Measurements from ENCODE around the gene COIL.
A peak's percentile ranks its signal among the peaks of the same experiment; 100 is the strongest.
"Not testable (repeated sequence)": the region's sequence is repeated elsewhere in the genome, so short reads cannot be mapped to it uniquely, and the experiment has no call there.

The COIL gene

DNA sequence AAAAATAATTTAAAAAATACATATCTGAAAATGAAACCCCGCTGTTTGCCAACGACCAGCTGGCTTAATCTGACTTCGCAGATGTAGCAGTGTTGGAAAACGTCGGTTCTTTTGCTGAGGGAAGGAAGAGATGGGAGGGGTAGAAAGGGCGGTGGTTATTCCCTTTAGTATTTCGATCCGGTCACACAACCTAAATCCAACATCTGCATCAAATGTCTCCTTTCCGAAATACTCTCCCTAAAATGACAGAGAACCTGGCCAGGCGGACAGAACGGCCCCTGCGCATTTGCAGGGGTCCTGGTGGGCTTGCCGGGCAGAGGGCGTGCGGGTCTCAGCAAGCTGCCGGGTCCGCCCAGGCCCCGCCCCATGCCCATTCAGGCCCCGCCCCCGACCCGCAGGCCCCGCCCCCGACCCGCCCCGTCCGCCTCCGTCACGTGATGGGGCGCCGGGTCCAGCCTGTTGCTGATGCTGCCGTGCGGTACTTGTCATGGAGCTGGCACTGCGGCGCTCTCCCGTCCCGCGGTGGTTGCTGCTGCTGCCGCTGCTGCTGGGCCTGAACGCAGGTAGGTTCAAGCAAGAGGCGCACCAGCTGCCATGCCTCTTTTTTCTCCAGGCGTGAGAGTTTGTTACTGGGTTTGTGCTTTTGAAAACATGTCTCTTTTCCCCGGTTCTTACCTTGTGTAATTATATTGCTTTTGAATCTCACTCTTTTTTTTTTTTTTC is 17.0 kb upstream of the COIL start, which contains the start of gene SCPEP1:
TSS of gene SCPEP1 (plus strand) at position 459 of the 723 bp plus-strand sequence. CDS start at position 488, 29 bp downstream.
- peak; percentile 85 for DNase-seq

DNA sequence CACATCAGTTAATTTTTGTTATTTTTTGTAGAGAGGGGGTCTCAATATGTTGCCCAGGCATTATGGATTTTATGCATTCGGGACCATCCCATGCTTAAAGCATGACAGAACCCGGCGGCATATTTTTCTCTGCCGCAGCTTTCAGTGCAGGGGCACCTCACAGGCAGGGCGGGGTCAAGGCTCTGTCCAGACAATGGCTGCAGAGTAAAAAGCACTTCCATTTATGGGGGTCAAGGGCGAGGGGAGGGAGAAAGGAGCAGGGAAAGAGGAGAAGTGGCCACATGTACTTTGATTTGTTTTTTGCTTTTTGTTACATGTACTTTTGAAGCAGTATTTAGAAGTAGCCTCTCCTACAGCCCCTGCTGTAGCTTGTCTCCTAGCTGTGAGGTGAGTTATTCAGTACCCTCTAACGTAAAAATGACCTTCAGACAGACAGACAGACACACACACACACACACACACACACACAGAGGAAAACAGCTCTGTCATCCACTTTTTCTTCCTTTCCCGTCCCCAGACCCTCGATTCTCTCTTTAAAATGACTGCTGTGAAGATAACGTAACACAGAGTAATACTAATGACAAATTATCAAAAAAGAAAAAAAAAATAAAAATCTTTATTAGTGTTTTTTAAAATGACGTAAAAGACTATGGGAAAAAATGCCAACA is 16.2 kb upstream of the COIL start:
- DNase-seq: no peak

DNA sequence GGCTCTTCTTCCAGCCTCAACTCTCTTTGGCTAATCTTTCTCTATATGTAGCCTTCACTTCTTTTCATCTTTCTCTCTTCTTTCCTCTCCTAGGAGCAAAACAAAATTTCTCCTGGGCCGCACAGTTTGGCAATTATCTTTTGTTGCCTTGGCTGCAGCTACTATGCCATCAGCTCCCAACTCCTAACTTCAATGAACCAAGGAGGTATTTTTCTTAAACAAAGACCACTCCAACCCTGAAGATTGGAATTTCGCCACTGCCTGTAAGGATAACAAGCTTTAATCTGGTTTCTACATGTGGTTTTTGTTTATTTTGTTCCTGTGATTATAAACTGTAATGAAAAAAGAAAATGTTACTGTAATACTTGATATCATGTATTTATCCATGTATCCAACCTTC is 14.8 kb upstream of the COIL start:
- DNase-seq: no peak

DNA sequence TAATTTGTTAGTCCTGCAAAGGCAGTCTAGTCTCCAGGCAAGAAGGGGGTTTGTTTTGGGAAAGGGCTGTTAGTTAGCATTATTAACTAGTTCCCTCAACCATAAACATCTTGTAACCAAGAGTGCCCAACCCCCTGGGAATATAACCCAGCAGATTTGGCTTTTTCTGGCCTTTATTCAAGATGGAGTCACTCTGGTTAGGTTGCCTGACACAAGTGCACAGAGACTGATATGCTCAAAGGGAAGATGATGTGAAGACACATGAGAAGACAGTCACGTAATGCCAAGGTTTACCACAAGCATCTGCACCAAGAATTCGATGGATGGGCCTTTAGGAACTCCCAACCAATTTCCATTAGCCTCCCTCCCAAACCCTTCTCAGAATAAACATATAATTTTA is 13.2 kb upstream of the COIL start:
- DNase-seq: no peak

DNA sequence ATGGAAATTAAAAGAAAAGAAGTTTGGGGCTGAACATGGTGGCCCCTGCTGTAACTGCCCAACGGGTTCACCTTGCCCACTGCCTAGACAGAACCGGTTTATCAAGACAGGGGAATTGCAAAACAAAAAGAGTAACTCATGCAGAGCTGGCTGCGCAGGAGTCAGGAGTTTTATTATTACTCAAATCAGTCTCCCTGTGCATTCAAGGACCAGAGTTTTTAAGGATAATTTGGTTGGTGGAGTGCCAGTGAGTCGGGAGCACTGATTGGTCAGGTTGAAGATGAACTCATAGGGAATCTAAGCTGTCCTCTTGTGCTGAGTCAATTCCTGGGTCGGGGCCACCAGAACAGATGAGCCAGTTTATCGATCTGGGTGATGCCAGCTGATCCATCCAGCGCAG is 12.7 kb upstream of the COIL start:
- no peak for DNase-seq

DNA sequence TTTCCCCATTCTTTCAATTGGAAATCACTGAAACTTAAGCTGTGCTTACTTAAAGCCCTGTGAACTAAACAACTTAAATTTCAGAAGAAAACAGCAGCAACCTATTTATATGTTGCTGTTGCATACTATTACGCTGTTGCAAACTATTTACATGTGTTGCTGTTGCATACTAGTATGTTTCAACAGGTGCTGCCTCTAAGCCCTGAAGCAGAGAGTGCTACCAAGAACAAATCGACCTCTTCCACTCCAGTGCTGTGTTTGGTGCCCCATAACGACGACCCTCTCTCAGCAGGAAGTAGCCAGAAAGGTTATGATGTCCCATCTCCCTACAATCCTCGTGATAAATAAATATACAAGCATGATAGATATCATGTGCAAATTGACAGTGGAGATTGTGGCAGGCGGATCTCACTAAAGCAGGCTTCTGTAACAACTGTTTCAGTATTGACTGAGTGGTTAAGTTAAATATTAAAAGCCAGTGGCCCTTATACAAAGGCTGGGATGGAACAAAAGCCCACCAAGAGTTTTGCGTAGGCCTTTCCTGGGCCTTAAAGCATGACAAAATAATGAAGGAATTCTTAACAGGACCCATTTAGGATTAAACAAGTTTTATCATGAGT is 11.4 kb upstream of the COIL start:
- no peak for DNase-seq

DNA sequence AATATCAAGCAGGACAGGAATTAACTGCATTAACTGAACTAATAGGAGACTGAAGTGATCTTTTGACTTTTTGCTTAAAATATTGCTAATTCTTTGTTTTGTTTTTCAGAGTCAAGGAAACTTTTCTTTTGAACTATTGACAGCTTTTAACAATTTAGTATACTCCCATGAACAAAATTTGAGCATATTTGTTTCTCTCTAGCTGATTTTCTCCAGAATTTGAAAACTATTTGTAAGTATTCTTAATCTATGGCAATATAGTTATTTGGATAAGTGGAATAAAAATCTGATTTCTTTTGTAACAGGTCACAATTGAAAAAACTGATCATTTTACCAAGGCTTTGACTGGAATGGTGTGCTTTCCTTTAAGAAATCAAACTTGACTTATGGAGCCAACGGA is 10.1 kb upstream of the COIL start:
- no peak for DNase-seq

DNA sequence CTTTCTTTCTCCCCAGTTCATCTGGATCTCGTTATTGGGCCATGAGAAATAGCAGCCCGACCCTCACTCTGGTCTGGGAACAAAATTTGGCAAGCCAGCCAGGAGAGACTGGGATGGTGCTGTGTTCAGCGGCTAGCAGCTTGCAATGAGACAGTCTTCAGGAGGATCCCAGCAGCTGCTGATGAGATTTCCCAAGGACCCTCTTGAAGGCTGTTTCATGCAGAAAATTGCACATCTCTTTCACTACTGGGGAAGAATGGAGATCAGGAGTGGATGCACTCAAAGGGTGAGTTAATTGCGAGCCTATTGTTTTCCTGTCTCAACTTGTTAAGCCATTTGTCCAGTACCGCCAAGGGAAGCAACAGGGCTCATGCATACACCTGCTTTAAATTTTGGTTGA is 5.5 kb upstream of the COIL start:
- peak; percentile 16 for DNase-seq

DNA sequence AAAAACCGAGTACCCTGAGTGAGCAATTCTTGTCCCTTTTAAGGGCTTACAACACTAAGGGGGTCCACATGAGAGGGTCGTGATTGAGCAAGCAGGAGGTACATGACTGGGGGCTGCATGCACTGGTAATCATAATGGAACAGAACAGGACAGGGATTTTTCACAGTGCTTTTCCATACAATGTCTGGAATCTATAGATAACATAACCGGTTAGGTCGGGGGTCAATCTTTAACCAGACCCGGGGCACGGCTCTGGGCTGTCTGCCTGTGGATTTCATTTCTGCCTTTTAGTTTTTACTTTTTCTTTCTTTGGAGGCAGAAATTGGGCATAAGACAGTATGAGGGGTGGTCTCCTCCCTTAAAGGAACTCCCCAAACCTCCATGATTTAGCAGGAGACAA is 4.8 kb upstream of the COIL start:
- not testable (repeated sequence) for DNase-seq

DNA sequence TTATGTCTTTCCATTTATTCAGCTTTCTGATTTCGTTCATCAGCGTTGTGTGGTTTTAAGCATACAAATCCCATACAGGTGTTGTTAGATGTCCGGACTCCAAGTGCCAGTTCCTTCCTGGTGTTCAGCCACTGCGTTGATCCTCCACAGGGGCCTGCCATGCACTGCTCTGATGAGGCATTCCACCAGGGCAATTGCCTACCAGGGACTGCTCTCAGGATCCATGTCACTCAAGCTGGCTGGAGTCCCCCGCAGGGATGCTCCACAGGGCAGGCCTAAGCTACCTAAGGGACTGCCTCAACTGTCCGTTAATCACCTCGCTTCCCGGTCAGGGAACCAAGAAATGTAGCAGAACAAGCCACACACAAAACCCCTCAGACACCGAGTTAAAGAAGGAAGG is 4.4 kb upstream of the COIL start:
- DNase-seq: not testable (repeated sequence)

DNA sequence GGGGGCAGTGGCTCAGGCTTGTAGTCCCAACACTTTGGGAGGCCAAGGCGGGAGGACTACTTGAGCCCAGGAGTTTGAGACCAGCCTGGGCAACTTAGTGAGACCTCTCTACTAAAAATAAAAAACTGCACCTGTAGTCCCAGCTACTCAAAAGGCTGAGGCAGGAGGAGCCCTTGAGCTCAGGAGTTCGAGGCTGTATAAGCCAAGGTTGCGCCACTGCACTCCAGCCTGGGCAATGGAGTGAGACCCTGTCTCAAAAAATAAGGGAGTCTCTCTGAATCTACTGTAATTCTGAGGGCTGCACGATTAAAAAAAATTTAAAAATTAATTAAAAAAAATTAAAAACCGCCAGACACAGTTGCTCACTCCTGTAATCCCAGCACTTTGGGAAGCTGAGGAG is 3.9 kb downstream of the COIL start:
- DNase-seq: no peak

DNA sequence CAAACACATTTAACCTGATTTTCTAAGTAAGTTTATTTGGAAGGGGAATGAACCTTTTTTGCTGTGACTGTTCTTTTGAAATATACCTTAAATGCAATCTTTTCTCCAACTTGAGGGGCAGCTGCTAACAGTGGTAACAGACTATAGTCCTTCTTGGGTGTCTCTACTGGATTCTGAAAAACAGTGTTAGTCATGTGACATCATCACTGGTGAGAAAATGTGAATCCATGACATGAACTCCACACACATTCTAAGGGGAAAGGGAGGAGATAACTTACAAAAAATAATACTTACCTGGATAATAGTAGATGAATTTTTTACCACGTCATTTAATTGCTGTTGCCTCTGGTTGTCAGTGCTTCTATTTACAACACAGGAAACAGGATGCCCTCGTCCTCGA is 11.3 kb downstream of the COIL start:
- DNase-seq: no peak

DNA sequence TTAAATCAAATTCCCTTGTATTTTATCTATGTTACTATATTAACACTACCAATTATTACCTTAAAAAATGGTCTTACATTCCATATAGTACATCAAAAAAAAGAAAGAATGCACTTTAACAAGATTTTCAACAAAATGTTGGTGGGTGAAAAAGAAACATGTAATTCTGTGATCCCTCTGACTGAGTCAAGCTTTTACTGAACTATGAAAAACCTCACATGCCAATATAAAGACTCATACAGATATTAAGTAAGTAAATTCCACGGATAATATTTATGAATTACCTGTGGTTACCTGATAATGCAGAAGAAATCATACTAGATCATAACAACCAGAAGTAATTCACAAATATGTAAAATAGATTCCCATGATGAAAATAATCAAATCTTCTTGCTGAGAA is 12.4 kb downstream of the COIL start:
- no peak for DNase-seq

DNA sequence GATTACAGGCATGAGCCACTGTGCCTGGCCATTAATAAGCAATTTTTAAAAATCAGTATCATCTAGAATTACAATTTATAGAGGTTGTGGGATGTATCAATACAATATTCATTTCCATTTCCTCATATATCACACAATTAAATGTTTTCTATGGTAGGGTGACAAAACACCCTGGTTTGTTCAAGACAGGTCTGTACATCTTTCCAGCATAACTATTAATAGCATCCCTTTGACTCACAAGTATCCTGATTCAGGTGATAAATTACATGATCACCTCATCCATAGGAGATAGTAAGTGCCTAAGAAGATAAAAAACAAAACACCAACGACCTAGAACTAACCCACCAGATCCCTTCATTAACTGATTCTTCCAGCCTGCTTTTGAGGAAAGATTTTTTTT is 13.1 kb downstream of the COIL start:
- no peak for DNase-seq

DNA sequence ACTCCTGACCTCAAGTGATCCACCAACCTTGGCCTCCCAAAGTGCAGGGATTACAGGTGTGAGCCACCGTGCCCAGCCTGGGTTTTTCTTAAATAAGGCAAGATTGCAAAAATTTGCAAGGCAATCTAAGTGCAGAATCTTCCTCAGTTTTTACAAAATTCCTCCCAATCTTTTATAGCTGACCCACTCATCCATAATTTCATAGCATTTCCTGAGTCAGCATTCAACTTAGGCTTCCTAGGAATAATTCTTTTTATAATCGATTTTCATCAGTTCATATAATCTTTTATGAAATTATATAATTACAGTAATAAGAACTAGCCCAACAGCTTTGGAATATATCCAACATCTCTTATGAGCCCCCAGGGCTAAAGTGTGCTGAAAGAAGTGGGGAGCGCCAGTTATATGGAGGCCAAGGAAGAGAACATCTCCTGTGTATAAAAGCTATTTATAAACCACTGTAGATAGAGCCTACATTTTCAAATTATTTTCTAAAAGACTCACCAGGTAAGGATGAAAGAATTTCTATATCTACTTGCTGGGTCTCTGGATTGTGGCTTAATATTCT is 14.8 kb downstream of the COIL start:
- no peak for DNase-seq

DNA sequence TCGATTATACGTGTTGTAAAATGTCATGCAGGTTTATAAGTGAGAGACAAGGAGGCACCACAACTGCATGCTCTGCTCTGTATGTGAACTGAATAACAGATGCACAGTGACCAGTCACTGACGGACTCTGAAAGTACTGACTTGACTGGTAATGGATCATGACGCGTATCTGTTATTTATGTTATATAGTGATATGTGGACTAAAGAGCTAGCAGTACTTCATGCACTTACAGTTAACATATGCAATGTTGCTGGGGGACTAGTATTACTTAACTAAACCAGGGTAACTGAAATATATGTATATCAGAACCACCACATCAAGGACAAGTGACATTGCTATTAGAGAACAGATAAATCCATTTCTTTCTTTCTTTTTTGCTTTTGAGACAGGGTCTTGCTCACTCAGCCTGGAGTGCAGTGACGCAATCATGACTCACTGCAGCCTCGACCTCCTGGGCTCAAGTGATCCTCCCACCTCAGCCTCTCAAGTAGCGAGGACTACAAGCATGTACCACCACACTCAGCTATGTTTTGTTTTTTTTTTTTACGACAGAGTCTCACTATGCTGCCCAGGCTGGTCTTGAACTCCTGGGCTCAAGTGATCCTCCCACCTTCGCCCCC is 17.2 kb downstream of the COIL start:
- DNase-seq: no peak

DNA sequence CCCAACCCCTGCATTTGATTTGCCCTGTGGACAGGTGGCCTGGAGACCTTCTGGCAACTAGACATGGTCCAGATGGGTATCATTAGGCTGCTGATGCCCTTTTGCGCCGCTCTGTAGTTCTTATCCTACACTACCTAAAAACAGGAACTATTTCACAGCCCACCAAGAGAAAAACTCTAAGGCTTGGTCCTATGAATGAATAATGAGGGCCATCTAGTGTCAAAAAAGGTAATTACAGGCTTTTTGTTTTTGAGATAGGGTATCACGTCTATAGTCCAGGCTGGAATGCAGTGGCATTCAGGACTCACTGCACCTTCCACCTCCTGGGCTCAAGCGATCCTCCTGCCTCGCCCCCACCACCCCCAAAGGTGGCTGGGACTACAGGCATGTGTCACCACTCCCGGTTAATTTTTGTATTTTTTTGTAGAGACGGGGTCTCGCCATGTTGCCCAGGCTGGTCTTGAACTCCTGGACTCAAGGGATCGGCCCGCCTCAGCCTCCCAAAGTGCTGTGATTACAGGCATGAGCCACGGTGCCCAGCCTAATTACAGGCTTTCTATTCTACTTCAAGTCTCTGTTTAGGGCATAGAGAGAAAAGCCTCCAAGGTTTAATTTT is 20.9 kb downstream of the COIL start:
- DNase-seq: peak; percentile 17

DNA sequence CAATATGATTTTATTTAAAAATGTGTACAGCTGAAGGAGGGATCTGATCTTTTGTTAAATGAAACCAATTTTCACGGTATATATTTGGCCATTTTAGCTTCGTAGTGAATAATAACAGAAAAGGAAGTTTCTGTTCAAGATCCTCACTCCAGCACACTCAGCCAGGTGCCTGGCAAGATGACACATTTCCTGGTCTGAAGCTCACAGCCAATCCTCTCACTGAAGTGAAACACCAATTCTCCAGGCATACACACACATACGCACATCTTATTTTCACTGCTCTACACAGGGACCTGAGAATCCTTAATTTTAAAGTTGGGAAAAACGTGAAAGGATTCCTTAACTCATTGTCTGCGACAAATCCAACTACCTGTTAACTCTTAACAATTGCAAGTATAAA is 22.6 kb downstream of the COIL start:
- DNase-seq: not testable (repeated sequence)

DNA sequence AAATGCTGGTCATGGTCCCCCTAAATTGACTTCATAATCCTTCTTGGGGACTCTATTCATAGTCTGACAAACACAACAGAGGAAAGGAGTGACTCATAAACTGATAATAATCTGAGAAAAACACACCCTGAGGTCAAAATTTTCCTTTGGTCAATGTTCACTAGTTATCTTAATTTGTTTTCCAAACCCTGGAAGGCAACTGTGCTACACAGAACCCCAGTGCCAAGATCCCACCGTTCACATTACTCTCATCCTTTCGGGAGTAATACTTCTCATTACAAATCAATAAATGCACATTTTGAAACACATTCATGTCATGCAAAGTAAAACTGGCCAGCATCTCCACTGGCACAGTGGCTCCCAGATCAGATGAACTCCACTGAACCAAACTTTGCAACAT is 23.2 kb downstream of the COIL start:
- DNase-seq: no peak

DNA sequence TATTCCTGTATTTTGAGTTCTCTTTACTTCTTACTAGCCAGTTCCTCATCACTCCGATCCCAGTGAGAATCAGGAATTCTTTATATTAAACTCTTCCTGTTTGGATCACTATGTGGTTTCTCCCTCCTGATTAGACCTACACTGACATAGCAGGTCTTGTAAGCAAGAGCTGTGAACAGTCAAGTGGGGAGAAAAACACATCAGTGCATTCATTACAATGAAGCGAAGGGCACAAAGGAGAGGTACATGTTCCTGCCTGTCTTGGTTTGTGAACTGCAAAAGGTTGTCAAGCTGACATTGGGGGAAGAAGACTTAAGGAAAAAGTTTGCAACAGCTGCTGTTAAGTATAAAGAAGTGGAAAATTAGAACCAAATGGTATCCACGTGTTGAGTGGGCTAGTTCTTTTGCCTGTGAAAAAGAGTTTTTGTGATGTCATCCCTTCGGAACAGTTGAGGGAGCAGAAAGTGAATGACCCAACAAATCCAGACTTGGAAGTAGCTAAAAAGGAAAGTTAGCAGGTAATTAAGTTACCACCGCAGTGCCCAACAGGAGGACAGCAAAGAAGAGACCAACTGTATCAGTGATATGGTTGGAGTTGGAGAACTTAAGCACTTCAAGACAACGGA is 24.0 kb downstream of the COIL start:
- no peak for DNase-seq

DNA sequence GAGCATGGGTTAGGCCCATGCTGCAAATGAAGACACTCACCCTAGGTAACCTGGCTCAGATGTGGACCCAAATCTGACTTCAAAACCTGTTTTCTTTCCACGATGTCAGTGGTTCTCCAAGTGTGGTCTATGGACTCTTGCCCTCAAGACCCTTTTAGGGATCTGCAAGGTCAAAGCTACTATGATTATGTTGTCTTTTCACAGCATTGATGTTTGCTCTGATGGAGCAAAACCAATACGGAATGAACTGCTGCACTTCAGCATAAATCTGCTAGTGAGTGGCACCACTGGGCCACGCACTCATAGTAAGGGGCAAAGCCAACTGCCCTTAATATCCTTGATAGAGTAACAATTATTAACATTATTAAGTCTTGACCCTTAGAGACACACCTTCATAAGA is 25.4 kb downstream of the COIL start:
- DNase-seq: no peak

DNA sequence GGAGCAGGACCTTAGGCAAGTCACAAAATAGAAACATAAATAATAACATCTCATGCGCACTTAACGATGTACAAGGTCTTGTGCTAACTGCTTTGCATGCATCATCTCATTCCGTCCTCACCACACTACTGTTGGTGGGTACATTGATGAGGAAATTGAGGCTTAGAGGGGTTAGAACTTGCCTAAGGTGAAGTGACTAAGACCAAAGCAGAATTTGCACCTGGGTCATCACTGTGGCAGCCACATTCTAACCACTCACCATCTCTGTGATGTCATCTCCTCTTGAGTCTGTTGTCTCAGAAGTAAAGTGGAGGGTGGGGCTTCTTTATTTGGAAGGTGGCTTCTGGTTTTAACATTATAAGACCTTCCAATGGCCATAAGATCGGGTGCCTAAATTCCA is 26.6 kb downstream of the COIL start:
- no peak for DNase-seq

DNA sequence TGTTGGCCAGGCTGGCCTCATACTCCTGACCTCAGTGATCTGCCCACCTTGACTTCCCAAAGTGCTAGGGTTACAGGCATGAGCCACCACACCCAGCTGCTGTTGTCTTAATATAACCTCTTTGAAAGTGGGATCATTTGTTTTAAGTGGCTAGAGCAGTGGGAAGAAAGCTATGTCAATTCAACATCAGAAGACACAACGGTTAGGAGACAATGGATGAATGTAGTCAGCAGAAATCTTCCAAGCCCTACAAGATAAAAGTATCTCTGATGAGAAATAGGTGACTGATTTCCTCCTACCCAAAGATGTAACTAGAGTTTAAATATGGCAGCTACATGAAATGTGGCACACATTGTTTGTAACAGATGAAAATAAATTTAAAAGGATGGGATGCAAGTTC is 27.0 kb downstream of the COIL start:
- no peak for DNase-seq
